GM12878 (cell line): ENCODE results near the gene ALOXE3. TPM values are rescaled to one million over a fixed set of nuclear protein-coding genes. Genes with fewer than 3 reads are reported as not detected.

Experiments
- polyA plus RNA-seq, 11 experiments: library from polyadenylated mRNA; depleted of rRNA in 4 of 11; unstranded in 6 of 11; stranded (reverse) in 5 of 11; fragments of >200 nt; fragmentation: Nextera tagmentation in 4 of 11; fragmentation: Illumina TruSeq in 1 of 11; extraction: Ambion mirVana in 4 of 11; extraction: Trizol in 1 of 11; gene quantifications; 1 replicate in 1 of 11; 2 replicates in 10 of 11; pipeline versions ENCODE4 v1.2.1 to v1.2.3, GENCODE V29; 2011 to 2016; ENCODE audit warnings: inconsistent platforms in 2 of 11, missing spikeins in 2 of 11, low read depth in 1 of 11
- total RNA-seq, 4 experiments: library from RNA; depleted of rRNA in 3 of 4; stranded (reverse); fragments of >200 nt in 3 of 4; fragmentation: Illumina TruSeq in 1 of 4; extraction: Trizol in 1 of 4; gene quantifications; 2 replicates each; pipeline versions ENCODE4 v1.2.1 to v1.2.3, GENCODE V29; 2013 to 2021
- TF ChIP-seq, protein P1 (sequence below): IDR thresholded peaks from 2 replicates; pipeline ENCODE4 v1.6.1; 2012; ENCODE audit warnings: improper control_type of control experiment, low read depth, low read length; ENCODE audit not compliant: insufficient replicate concordance
- TF ChIP-seq, protein P2 (sequence below): fragments of 450-650 bp; IDR thresholded peaks from 2 replicates; pipeline ENCODE4 v1.6.1; 2017; ENCODE audit warnings: mild to moderate bottlenecking, moderate library complexity

Gene ALOXE3
- total and polyA plus RNA-seq, 10 of the 15 experiments (the other 5 are each of a cell fraction or from before 2014, with no cell fraction given): 0.04 TPM; not detected in 9

DNA sequence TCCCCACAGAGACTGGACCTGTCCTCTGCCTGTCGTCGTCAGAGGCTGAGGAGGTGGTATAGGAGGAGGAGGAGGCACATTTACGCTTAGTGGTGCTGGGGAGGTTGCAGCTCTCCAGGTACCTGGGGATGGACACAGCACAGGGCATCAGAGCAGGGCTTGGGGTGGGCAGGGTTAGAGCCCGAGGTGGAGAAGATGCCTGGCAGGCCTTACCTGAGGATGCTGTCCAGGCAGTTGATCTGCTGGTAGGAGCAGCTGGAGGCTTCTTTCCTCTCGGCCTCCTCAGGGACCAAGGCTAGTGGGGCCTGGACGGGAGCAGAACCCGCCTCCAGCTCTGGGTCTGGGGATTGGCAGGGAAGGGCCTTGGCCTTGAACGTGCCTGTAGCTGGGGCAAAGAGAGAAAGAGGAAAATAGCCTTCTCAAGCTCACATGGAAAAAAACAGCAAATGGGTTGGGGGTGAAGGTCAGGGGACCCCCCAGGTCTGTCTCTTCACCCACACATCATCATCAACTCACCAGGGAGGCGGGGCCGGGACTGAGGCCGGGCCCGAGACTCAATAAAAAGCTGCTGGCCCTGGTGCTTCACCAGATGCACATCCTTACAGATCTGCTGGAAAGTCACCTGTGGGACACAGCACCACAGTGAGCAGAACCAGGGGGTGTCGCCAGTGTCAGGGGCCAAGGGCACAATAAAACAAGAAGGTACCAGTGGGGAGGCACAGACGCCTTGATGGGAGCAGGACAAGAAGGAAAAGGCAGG lies 28.2 kb upstream of the ALOXE3 start (continued):
- TF ChIP-seq, protein P1, sequence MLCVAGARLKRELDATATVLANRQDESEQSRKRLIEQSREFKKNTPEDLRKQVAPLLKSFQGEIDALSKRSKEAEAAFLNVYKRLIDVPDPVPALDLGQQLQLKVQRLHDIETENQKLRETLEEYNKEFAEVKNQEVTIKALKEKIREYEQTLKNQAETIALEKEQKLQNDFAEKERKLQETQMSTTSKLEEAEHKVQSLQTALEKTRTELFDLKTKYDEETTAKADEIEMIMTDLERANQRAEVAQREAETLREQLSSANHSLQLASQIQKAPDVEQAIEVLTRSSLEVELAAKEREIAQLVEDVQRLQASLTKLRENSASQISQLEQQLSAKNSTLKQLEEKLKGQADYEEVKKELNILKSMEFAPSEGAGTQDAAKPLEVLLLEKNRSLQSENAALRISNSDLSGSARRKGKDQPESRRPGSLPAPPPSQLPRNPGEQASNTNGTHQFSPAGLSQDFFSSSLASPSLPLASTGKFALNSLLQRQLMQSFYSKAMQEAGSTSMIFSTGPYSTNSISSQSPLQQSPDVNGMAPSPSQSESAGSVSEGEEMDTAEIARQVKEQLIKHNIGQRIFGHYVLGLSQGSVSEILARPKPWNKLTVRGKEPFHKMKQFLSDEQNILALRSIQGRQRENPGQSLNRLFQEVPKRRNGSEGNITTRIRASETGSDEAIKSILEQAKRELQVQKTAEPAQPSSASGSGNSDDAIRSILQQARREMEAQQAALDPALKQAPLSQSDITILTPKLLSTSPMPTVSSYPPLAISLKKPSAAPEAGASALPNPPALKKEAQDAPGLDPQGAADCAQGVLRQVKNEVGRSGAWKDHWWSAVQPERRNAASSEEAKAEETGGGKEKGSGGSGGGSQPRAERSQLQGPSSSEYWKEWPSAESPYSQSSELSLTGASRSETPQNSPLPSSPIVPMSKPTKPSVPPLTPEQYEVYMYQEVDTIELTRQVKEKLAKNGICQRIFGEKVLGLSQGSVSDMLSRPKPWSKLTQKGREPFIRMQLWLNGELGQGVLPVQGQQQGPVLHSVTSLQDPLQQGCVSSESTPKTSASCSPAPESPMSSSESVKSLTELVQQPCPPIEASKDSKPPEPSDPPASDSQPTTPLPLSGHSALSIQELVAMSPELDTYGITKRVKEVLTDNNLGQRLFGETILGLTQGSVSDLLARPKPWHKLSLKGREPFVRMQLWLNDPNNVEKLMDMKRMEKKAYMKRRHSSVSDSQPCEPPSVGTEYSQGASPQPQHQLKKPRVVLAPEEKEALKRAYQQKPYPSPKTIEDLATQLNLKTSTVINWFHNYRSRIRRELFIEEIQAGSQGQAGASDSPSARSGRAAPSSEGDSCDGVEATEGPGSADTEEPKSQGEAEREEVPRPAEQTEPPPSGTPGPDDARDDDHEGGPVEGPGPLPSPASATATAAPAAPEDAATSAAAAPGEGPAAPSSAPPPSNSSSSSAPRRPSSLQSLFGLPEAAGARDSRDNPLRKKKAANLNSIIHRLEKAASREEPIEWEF: no peak
- TF ChIP-seq, protein P2, sequence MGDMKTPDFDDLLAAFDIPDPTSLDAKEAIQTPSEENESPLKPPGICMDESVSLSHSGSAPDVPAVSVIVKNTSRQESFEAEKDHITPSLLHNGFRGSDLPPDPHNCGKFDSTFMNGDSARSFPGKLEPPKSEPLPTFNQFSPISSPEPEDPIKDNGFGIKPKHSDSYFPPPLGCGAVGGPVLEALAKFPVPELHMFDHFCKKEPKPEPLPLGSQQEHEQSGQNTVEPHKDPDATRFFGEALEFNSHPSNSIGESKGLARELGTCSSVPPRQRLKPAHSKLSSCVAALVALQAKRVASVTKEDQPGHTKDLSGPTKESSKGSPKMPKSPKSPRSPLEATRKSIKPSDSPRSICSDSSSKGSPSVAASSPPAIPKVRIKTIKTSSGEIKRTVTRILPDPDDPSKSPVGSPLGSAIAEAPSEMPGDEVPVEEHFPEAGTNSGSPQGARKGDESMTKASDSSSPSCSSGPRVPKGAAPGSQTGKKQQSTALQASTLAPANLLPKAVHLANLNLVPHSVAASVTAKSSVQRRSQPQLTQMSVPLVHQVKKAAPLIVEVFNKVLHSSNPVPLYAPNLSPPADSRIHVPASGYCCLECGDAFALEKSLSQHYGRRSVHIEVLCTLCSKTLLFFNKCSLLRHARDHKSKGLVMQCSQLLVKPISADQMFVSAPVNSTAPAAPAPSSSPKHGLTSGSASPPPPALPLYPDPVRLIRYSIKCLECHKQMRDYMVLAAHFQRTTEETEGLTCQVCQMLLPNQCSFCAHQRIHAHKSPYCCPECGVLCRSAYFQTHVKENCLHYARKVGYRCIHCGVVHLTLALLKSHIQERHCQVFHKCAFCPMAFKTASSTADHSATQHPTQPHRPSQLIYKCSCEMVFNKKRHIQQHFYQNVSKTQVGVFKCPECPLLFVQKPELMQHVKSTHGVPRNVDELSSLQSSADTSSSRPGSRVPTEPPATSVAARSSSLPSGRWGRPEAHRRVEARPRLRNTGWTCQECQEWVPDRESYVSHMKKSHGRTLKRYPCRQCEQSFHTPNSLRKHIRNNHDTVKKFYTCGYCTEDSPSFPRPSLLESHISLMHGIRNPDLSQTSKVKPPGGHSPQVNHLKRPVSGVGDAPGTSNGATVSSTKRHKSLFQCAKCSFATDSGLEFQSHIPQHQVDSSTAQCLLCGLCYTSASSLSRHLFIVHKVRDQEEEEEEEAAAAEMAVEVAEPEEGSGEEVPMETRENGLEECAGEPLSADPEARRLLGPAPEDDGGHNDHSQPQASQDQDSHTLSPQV: no peak
- TF ChIP-seq, all 136 proteins: peak for 0
